ENCODE measurements around the gene KRTAP4-6. TPM values are rescaled to one million over a fixed set of nuclear protein-coding genes. Genes with fewer than 3 reads are reported as not detected.

Gene KRTAP4-6
- polyA plus RNA-seq, 1 of the 3 experiments (the other 2 are of a cell fraction) = not detected

DNA sequence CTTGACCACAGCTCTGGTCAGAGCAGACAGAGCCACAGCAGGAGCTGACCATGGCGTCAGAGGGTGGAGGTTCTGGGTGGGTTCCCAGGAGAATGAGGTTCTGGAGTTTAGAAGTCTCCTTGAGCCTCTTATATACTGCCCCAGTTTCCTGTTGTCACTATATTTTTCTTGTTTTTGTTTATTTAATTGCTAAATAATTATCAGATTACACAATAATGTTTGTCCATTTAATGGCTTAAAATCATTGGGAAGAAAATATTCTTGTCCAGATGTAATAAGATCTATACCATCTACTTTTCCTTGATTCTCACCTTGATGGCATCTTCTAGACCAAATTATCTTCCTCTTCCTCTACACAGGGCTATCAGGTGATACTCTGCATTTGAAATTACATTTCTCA is 27.8 kb upstream of the KRTAP4-6 start, which contains the start of gene KRTAP4-3 (continued):
- no peak for TF ChIP-seq CHD2 (IDR thresholded peaks at IDR 0.05; ENCODE audit: low read length, partially characterized antibody)
- TF ChIP-seq, protein P1, sequence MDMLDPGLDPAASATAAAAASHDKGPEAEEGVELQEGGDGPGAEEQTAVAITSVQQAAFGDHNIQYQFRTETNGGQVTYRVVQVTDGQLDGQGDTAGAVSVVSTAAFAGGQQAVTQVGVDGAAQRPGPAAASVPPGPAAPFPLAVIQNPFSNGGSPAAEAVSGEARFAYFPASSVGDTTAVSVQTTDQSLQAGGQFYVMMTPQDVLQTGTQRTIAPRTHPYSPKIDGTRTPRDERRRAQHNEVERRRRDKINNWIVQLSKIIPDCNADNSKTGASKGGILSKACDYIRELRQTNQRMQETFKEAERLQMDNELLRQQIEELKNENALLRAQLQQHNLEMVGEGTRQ (IDR thresholded peaks at IDR 0.05; ENCODE audit: borderline replicate concordance, low read depth, low read length) = no peak
- TF ChIP-seq FOSL2 (IDR thresholded peaks at IDR 0.05; ENCODE audit: borderline replicate concordance, low read depth) = no peak
- TF ChIP-seq, protein P2, sequence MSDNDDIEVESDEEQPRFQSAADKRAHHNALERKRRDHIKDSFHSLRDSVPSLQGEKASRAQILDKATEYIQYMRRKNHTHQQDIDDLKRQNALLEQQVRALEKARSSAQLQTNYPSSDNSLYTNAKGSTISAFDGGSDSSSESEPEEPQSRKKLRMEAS (IDR thresholded peaks at IDR 0.05; ENCODE audit: low read depth) = no peak
- no peak for TF ChIP-seq SMC3 (IDR thresholded peaks at IDR 0.05; ENCODE audit: low read depth, low read length)
- TF ChIP-seq EZH2phosphoT487 (IDR thresholded peaks at IDR 0.05; ENCODE audit: borderline replicate concordance, low read depth) = no peak
- no peak for TF ChIP-seq JUND (IDR thresholded peaks at IDR 0.05)
- no peak for TF ChIP-seq FOXM1 (IDR thresholded peaks at IDR 0.05; ENCODE audit: low read depth)
- TF ChIP-seq, protein P3, sequence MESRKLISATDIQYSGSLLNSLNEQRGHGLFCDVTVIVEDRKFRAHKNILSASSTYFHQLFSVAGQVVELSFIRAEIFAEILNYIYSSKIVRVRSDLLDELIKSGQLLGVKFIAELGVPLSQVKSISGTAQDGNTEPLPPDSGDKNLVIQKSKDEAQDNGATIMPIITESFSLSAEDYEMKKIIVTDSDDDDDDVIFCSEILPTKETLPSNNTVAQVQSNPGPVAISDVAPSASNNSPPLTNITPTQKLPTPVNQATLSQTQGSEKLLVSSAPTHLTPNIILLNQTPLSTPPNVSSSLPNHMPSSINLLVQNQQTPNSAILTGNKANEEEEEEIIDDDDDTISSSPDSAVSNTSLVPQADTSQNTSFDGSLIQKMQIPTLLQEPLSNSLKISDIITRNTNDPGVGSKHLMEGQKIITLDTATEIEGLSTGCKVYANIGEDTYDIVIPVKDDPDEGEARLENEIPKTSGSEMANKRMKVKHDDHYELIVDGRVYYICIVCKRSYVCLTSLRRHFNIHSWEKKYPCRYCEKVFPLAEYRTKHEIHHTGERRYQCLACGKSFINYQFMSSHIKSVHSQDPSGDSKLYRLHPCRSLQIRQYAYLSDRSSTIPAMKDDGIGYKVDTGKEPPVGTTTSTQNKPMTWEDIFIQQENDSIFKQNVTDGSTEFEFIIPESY (IDR thresholded peaks at IDR 0.05; ENCODE audit: borderline replicate concordance, low read depth) = no peak

DNA sequence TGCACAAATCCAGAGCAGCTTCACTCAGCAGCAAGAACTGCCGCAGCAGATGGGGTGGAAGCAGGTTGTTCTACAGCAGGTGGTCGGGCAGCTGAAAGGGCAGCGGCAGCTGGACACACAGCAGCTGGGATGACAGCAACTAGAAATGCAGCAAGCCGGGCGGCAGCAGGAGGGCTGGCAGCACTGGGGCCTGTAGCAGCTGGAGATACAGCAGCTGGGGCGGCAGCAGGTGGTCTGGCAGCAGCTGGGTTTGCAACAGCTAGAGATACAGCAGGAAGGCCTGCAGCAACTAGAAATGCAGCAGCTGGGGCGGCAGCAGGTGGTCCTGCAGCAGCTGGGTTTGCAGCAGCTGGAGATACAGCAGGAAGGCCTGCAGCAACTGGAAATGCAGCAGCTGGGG is 27.2 kb upstream of the KRTAP4-6 start:
- Histone ChIP-seq H3K4me3 (ENCODE audit: low read depth in 2 of 2, low read length in 1 of 2) (no peak overlapping the region), H3K27ac (ENCODE audit: low read depth in 2 of 2, low read length in 1 of 2) (no peak overlapping the region), H3K9me3 (no peaks in the 10 kb centered on the region), H3F3A (replicated peaks; ENCODE audit: insufficient read depth) (no peaks in the 10 kb centered on the region), H3K9ac (no peak overlapping the region), H3K79me2 (ENCODE audit: insufficient read depth) (no peaks in the 10 kb centered on the region), H3K4me1 (ENCODE audit: control insufficient read depth in 1 of 2, insufficient read depth in 2 of 2, low read depth in 1 of 2, low read length in 1 of 2) (no peaks in the 10 kb centered on the region), H4K20me1 (ENCODE audit: insufficient read depth) (no peaks in the 10 kb centered on the region), H3K4me2 (no peak overlapping the region), H2AFZ (ENCODE audit: low read depth) (no peak overlapping the region), H3K36me3 (replicated peaks in 1 of 2; ENCODE audit: control insufficient read depth in 1 of 2, insufficient read depth in 2 of 2, low read length in 1 of 2) (no peaks in the 10 kb centered on the region), H3K27me3 (ENCODE audit: insufficient read depth) (peaks cover 30% of the 10 kb centered on the region), H3K9me2 (no peaks in the 10 kb centered on the region)
- WGBS (ENCODE audit: low lambda C conversion rate) = 41% methylated on average over 4 of the region's 7 CpGs
- POLR2A ChIA-PET = no interaction called here
- CTCF ChIA-PET = interaction anchor here (1.1 kb wide), 1 partner anchor 381 kb away, joined by 4 read pairs; no protein-coding TSS in a partner anchor
- no peak for DNase-seq
- no peak for TF ChIP-seq RXRA (IDR thresholded peaks at IDR 0.05; ENCODE audit: borderline replicate concordance, low read depth)
- TF ChIP-seq ELF1 (IDR thresholded peaks at IDR 0.05) = no peak

DNA sequence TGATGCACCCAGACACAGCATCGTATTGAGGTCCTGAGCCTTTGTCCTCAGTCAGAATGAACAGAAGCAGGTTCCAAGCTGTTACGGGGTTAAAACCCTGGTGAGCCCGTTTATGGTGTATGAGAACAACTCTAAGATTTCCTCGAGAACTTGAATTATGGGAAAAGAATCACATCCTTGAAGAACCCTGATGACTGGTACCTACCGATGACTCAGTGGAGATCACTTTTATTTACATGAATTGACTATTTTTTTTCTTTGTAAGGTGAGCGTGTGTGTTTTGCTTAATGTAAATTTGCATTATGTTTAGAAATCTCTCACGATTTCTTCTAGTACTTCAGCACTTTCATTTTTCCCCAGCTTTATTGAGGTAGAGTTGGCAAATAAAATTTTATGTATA is 23.5 kb upstream of the KRTAP4-6 start:
- Histone ChIP-seq H3K9me3 (no peaks in the 10 kb centered on the region), H3K9me2 (no peaks in the 10 kb centered on the region), H3K9ac (no peak overlapping the region), H3K27me3 (ENCODE audit: insufficient read depth) (peaks cover 20% of the 10 kb centered on the region), H3K27ac (ENCODE audit: low read depth in 2 of 2, low read length in 1 of 2) (no peak overlapping the region), H3K79me2 (ENCODE audit: insufficient read depth) (no peaks in the 10 kb centered on the region), H3K4me2 (no peak overlapping the region), H3K4me1 (ENCODE audit: control insufficient read depth in 1 of 2, insufficient read depth in 2 of 2, low read depth in 1 of 2, low read length in 1 of 2) (no peaks in the 10 kb centered on the region), H3F3A (replicated peaks; ENCODE audit: insufficient read depth) (no peaks in the 10 kb centered on the region), H2AFZ (ENCODE audit: low read depth) (no peak overlapping the region), H4K20me1 (ENCODE audit: insufficient read depth) (no peaks in the 10 kb centered on the region), H3K36me3 (replicated peaks in 1 of 2; ENCODE audit: control insufficient read depth in 1 of 2, insufficient read depth in 2 of 2, low read length in 1 of 2) (no peaks in the 10 kb centered on the region), H3K4me3 (ENCODE audit: low read depth in 2 of 2, low read length in 1 of 2) (no peak overlapping the region)
- DNase-seq = no peak
- TF ChIP-seq SIN3A (IDR thresholded peaks at IDR 0.05; ENCODE audit: borderline replicate concordance, low read depth, low read length) (no peak), EZH2phosphoT487 (IDR thresholded peaks at IDR 0.05; ENCODE audit: borderline replicate concordance, low read depth) (no peak), TAF1 (IDR thresholded peaks at IDR 0.05; ENCODE audit: borderline replicate concordance, low read depth, low read length) (no peak), JUND (IDR thresholded peaks at IDR 0.05) (no peak), TEAD4 (IDR thresholded peaks at IDR 0.05; ENCODE audit: borderline replicate concordance, insufficient read depth) (no peak), GATA2 (CRISPR knock-in tag; IDR thresholded peaks at IDR 0.05) (no peak)
- TF ChIP-seq, protein P4, sequence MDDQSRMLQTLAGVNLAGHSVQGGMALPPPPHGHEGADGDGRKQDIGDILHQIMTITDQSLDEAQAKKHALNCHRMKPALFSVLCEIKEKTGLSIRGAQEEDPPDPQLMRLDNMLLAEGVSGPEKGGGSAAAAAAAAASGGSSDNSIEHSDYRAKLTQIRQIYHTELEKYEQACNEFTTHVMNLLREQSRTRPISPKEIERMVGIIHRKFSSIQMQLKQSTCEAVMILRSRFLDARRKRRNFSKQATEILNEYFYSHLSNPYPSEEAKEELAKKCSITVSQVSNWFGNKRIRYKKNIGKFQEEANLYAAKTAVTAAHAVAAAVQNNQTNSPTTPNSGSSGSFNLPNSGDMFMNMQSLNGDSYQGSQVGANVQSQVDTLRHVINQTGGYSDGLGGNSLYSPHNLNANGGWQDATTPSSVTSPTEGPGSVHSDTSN (IDR thresholded peaks at IDR 0.05) = no peak
- POLR2A ChIA-PET = no interaction called here
- CTCF ChIA-PET = no interaction called here
- WGBS (ENCODE audit: low lambda C conversion rate) = 18% methylated on average over 7 of the region's 7 CpGs

Data from SK-N-SH (cell line).